ENCODE results near the gene ANO8. TPM values are rescaled to one million over a fixed set of nuclear protein-coding genes. Genes with fewer than 3 reads are reported as not detected.

ANO8 gene
- polyA plus RNA-seq, 3 donors = 0.11 to 14.1 TPM; not detected in 1

- Histone ChIP-seq H3K4me3 (replicated peaks in 1 of 3; ENCODE audit: low read depth in 2 of 3, low read length in 3 of 3) (no peak overlapping the region), H3K36me3 (replicated peaks in 1 of 2; ENCODE audit: control insufficient read depth in 1 of 2, insufficient read depth in 2 of 2, low read length in 2 of 2) (peaks cover 0 to 14% of the 10 kb centered on the region in 2 donors), H3K4me1 (ENCODE audit: control insufficient read depth in 1 of 2, insufficient read depth in 2 of 2, low read length in 2 of 2) (peaks cover 43 to 53% of the 10 kb centered on the region in 2 donors), H3K9ac (ENCODE audit: insufficient read depth, low read length, poor library complexity, severe bottlenecking) (no peak overlapping the region), H3K4me2 (replicated peaks; ENCODE audit: extremely low read depth, low read length, poor library complexity, severe bottlenecking) (no peak overlapping the region), H3K27ac (ENCODE audit: low read depth in 1 of 2, low read length in 2 of 2) (no peak overlapping the region), H2AFZ (ENCODE audit: insufficient read depth, low read depth, low read length, poor library complexity, severe bottlenecking) (no peak overlapping the region), H3K27me3 (ENCODE audit: control insufficient read depth in 2 of 2, insufficient read depth in 2 of 2, low read length in 2 of 2) (no peaks in the 10 kb centered on the region), H3K79me2 (ENCODE audit: insufficient read depth, low read length) (peaks cover 54% of the 10 kb centered on the region), H3K9me3 (replicated peaks in 1 of 2; ENCODE audit: control insufficient read depth in 1 of 2, insufficient read depth in 1 of 2, low read length in 2 of 2) (no peaks in the 10 kb centered on the region), H4K20me1 (ENCODE audit: insufficient read depth, low read length) (peaks cover 35% of the 10 kb centered on the region)
- peaks cover 0 to 3% (median 0%) of the 10 kb centered on the region in 3 donors for H3K27me3 Mint-ChIP-seq (ENCODE audit: low read depth in 3 of 3)
- no peak for TF ChIP-seq CTCF (IDR thresholded peaks at IDR 0.05)
- H3K36me3 Mint-ChIP-seq = peaks cover 4 to 12% of the 10 kb centered on the region in 2 donors
- no peaks in the 10 kb centered on the region for H3K9me3 Mint-ChIP-seq
- DNase-seq = no peak
- no peak overlapping the region for H3K4me3 Mint-ChIP-seq
- peaks cover 42% of the 10 kb centered on the region for H3K4me1 Mint-ChIP-seq
- intact Hi-C loops (cut with micrococcal nuclease) = no loop called here
- WGBS (ENCODE audit: insufficient coverage) = 91% methylated on average over 8 of the region's 8 CpGs
- H3K27ac Mint-ChIP-seq = peak overlapping the region in 1 of 7 donors; percentile 6
Measured at GRCh38 chr19:17307876-17308377, 26.7 kb downstream of the ANO8 start.

- Mint-ChIP-seq H3K4me1 (peaks cover 44% of the 10 kb centered on the region), H3K27ac (peak overlapping the region; percentile 31 to 82 (median 60)), H3K27me3 (ENCODE audit: low read depth in 3 of 3) (peaks cover 0 to 3% (median 0%) of the 10 kb centered on the region in 3 donors), H3K36me3 (peaks cover 2 to 3% of the 10 kb centered on the region in 2 donors), H3K9me3 (peaks cover 0 to 1% (median 0%) of the 10 kb centered on the region in 7 donors), H3K4me3 (peak overlapping the region; percentile 86 to 90)
- Histone ChIP-seq H4K20me1 (ENCODE audit: insufficient read depth, low read length) (peaks cover 29% of the 10 kb centered on the region), H3K36me3 (replicated peaks in 1 of 2; ENCODE audit: control insufficient read depth in 1 of 2, insufficient read depth in 2 of 2, low read length in 2 of 2) (peaks cover 0 to 2% of the 10 kb centered on the region in 2 donors), H3K4me3 (replicated peaks in 1 of 3; ENCODE audit: low read depth in 2 of 3, low read length in 3 of 3) (peak overlapping the region; percentile 53 to 76 (median 75)), H3K4me2 (replicated peaks; ENCODE audit: extremely low read depth, low read length, poor library complexity, severe bottlenecking) (peak overlapping the region; percentile 80), H3K27ac (ENCODE audit: low read depth in 1 of 2, low read length in 2 of 2) (peak overlapping the region; percentile 56 to 82), H3K9me3 (replicated peaks in 1 of 2; ENCODE audit: control insufficient read depth in 1 of 2, insufficient read depth in 1 of 2, low read length in 2 of 2) (no peaks in the 10 kb centered on the region), H2AFZ (ENCODE audit: insufficient read depth, low read depth, low read length, poor library complexity, severe bottlenecking) (peak overlapping the region; percentile 88), H3K4me1 (ENCODE audit: control insufficient read depth in 1 of 2, insufficient read depth in 2 of 2, low read length in 2 of 2) (peaks cover 54 to 64% of the 10 kb centered on the region in 2 donors), H3K9ac (ENCODE audit: insufficient read depth, low read length, poor library complexity, severe bottlenecking) (peak overlapping the region; percentile 66), H3K27me3 (ENCODE audit: control insufficient read depth in 2 of 2, insufficient read depth in 2 of 2, low read length in 2 of 2) (no peaks in the 10 kb centered on the region), H3K79me2 (ENCODE audit: insufficient read depth, low read length) (peaks cover 53% of the 10 kb centered on the region)
- no peak for DNase-seq
- no peak for TF ChIP-seq CTCF (IDR thresholded peaks at IDR 0.05)
- intact Hi-C loops (cut with micrococcal nuclease) = no loop called here
- 13% methylated on average over 24 of the region's 28 CpGs for WGBS (ENCODE audit: insufficient coverage)
Measured at GRCh38 chr19:17306285-17306714, 28.4 kb downstream of the ANO8 start.

Data from CD14-positive monocyte (primary cell).